IMR-90 (cell line): ENCODE measurements around the gene ALOXE3. TPM values are rescaled to one million over a fixed set of nuclear protein-coding genes. Genes with fewer than 3 reads are reported as not detected.

ENCODE experiments used
- ATAC-seq: fragments of 200-7000 bp; cut with Tn5 transposase; 2 replicates; pipeline ENCODE4 v1.9.1; 2020; ENCODE audit warnings: low read depth, mild to moderate bottlenecking, moderate library complexity
- BruUV-seq: library from RNA; stranded (reverse); fragments of 400-500 nt; replicated peaks from 2 replicates; lab custom pipeline; 2021; lab: Mats Ljungman, UMichigan
- CTCF ChIA-PET: fragments of 300-600 bp; formaldehyde crosslinking; extraction: SDS; loops from one replicate; lab custom pipeline; 2021; ENCODE audit warnings: antibody characterized with exemption; lab: Yijun Ruan, JAX
- POLR2A ChIA-PET: fragments of 300-600 bp; sonication (Branson Sonifier 250); formaldehyde crosslinking; loops from one replicate; lab custom pipeline; 2022; ENCODE audit warnings: antibody characterized with exemption; ENCODE audit not compliant: unreplicated experiment; lab: Charles Lee
- DNase-seq: peaks from one replicate; pipeline ENCODE4 v3.0.0; 2013
- H2AFZ ChIP-seq: replicated peaks from 2 replicates; pipeline ENCODE3; 2013; ENCODE audit warnings: low read length, mild to moderate bottlenecking; ENCODE audit not compliant: poor library complexity
- H2AK5ac ChIP-seq: 2 replicates; pipeline ENCODE4 v1.6.1; 2013; ENCODE audit warnings: low read depth, low read length, inconsistent platforms
- H2AK9ac ChIP-seq: replicated peaks from 2 replicates; pipeline ENCODE3; 2013; ENCODE audit warnings: mild to moderate bottlenecking, low read depth, low read length, moderate library complexity; ENCODE audit not compliant: poor library complexity
- H2BK120ac ChIP-seq: 2 replicates; pipeline ENCODE4 v1.6.1; 2013; ENCODE audit warnings: low read depth, low read length, inconsistent platforms
- H2BK15ac ChIP-seq: 3 replicates; pipeline ENCODE4 v1.6.1; 2013; ENCODE audit warnings: low read depth, low read length, inconsistent platforms
- H2BK20ac ChIP-seq: 2 replicates; pipeline ENCODE4 v1.6.1; 2013; ENCODE audit warnings: low read depth, mild to moderate bottlenecking, inconsistent platforms, low read length, moderate library complexity
- H2BK5ac ChIP-seq: 2 replicates; pipeline ENCODE4 v1.6.1; 2013; ENCODE audit warnings: mild to moderate bottlenecking, low read depth, low read length, inconsistent platforms; ENCODE audit not compliant: poor library complexity, severe bottlenecking
- H3K14ac ChIP-seq: replicated peaks from 2 replicates; pipeline ENCODE4 v1.6.1; 2013; ENCODE audit warnings: low read depth, low read length, inconsistent platforms
- H3K18ac ChIP-seq: 2 replicates; pipeline ENCODE4 v1.6.1; 2013; ENCODE audit warnings: low read depth, low read length, control low read depth
- H3K23ac ChIP-seq: 2 replicates; pipeline ENCODE4 v1.6.1; 2013; ENCODE audit warnings: low read depth, low read length, inconsistent platforms
- H3K27ac ChIP-seq: 2 replicates; pipeline ENCODE4 v1.5.1; 2013; ENCODE audit warnings: mild to moderate bottlenecking, control low read depth, low read length; ENCODE audit not compliant: insufficient read depth
- H3K27me3 ChIP-seq: 2 replicates; pipeline ENCODE4 v1.6.1; 2013; ENCODE audit warnings: low read length; ENCODE audit not compliant: control insufficient read depth, insufficient read depth
- H3K36me3 ChIP-seq: 2 replicates; pipeline ENCODE4 v1.6.1; 2013; ENCODE audit warnings: low read length, mixed read lengths; ENCODE audit not compliant: control insufficient read depth, insufficient read depth
- H3K4ac ChIP-seq: 2 replicates; pipeline ENCODE4 v1.6.1; 2013; ENCODE audit warnings: low read depth, low read length, inconsistent platforms
- H3K4me1 ChIP-seq: 2 replicates; pipeline ENCODE4 v1.6.1; 2013; ENCODE audit warnings: low read length, mixed read lengths; ENCODE audit not compliant: control insufficient read depth, insufficient read depth
- H3K4me2 ChIP-seq: 2 replicates; pipeline ENCODE4 v1.6.1; 2013; ENCODE audit warnings: low read depth, mild to moderate bottlenecking, control low read depth, low read length, moderate library complexity
- H3K4me3 ChIP-seq: 2 replicates; pipeline ENCODE4 v1.5.1; 2013; ENCODE audit warnings: low read depth, mild to moderate bottlenecking, control low read depth, low read length, moderate library complexity; ENCODE audit not compliant: insufficient read depth
- H3K56ac ChIP-seq: 2 replicates; pipeline ENCODE4 v1.6.1; 2013; ENCODE audit warnings: low read length, inconsistent platforms; ENCODE audit not compliant: insufficient read depth; ENCODE audit errors: extremely low read depth
- H3K79me1 ChIP-seq, 2 experiments: 2 replicates each; pipeline ENCODE4 v1.6.1; 2013; ENCODE audit warnings: low read length in 2 of 2, inconsistent platforms in 1 of 2, low read depth in 1 of 2
- H3K9ac ChIP-seq: 2 replicates; pipeline ENCODE4 v1.6.1; 2013; ENCODE audit warnings: low read depth, low read length, control low read depth
- H3K9me1 ChIP-seq: 2 replicates; pipeline ENCODE4 v1.6.1; 2013; ENCODE audit warnings: low read length, inconsistent platforms; ENCODE audit not compliant: insufficient read depth
- H3K9me3 ChIP-seq: 2 replicates; pipeline ENCODE4 v1.6.1; 2013; ENCODE audit warnings: low read length; ENCODE audit not compliant: control insufficient read depth, insufficient read depth
- H4K20me1 ChIP-seq: 2 replicates; pipeline ENCODE4 v1.6.1; 2013; ENCODE audit warnings: low read length, inconsistent platforms; ENCODE audit not compliant: insufficient read depth
- H4K5ac ChIP-seq: 2 replicates; pipeline ENCODE4 v1.6.1; 2013; ENCODE audit warnings: mild to moderate bottlenecking, low read depth, low read length, control low read depth
- H4K8ac ChIP-seq, 2 experiments: 2 replicates each; pipeline ENCODE4 v1.6.1; 2013; ENCODE audit warnings: low read depth in 2 of 2, low read length in 2 of 2, control low read depth in 1 of 2, inconsistent platforms in 1 of 2
- H4K91ac ChIP-seq: 2 replicates; pipeline ENCODE4 v1.6.1; 2013; ENCODE audit warnings: low read depth, low read length, inconsistent platforms; ENCODE audit not compliant: insufficient read depth
- BHLHE40 ChIP-seq: fragments of 150-350 bp; IDR thresholded peaks from 2 replicates; pipeline ENCODE4 v1.6.1; 2016; ENCODE audit warnings: mild to moderate bottlenecking, low read depth, low read length
- CEBPB ChIP-seq: IDR thresholded peaks from 2 replicates; pipeline ENCODE4 v1.6.1; 2012; ENCODE audit warnings: low read depth, low read length, improper control_type of control experiment
- MAFK ChIP-seq: IDR thresholded peaks from 2 replicates; pipeline ENCODE4 v1.6.1; 2012; ENCODE audit warnings: low read depth, low read length, improper control_type of control experiment
- MXI1 ChIP-seq: IDR thresholded peaks from 2 replicates; pipeline ENCODE4 v1.6.1; 2012; ENCODE audit warnings: low read depth, mild to moderate bottlenecking, low read length, moderate library complexity, borderline replicate concordance
- POLR2A ChIP-seq: IDR thresholded peaks from 2 replicates; pipeline ENCODE4 v1.6.1; 2012; ENCODE audit warnings: mild to moderate bottlenecking, low read depth, low read length
- RAD21 ChIP-seq: IDR thresholded peaks from 2 replicates; pipeline ENCODE4 v1.6.1; 2012; ENCODE audit warnings: low read length, improper control_type of control experiment
- RCOR1 ChIP-seq: IDR thresholded peaks from 2 replicates; pipeline ENCODE4 v1.6.1; 2012; ENCODE audit warnings: mild to moderate bottlenecking, low read length, improper control_type of control experiment; ENCODE audit not compliant: insufficient replicate concordance
- RFX5 ChIP-seq: IDR thresholded peaks from 2 replicates; pipeline ENCODE4 v1.8.0; 2012; ENCODE audit warnings: low read depth, mild to moderate bottlenecking, low read length, moderate library complexity
- SMC3 ChIP-seq: fragments of 150-350 bp; IDR thresholded peaks from 2 replicates; pipeline ENCODE4 v1.6.1; 2016; ENCODE audit warnings: low read depth, mild to moderate bottlenecking, antibody characterized with exemption, low read length, moderate library complexity
- WGBS, 2 experiments: methylation state at CpG; one replicate each; pipeline versions ENCODE4 v1.1.5 to v1.1.7; 2013; ENCODE audit warnings: missing lambda C conversion rate in 2 of 2; ENCODE audit not compliant: insufficient read length in 1 of 2; ENCODE audit errors: extremely low coverage in 2 of 2; 5-methylcytosine and 5-hydroxymethylcytosine counted together
- dilution Hi-C: fragments of 300-500 bp; cut with HindIII; formaldehyde crosslinking; loops from one replicate; pipeline ENCODE4 v1.14.3; 2018; ENCODE audit warnings: low sequenced_read_pairs; ENCODE audit not compliant: unreplicated experiment
- in situ Hi-C: fragments of 300-500 bp; cut with MboI; formaldehyde crosslinking; loops from 3 replicates; pipeline ENCODE4 v1.14.3; 2019; ENCODE audit warnings: low sequenced_read_pairs, inconsistent platforms, mixed read lengths
- intact Hi-C: fragments of 100-400 bp; cut with micrococcal nuclease; formaldehyde crosslinking; loops from 2 replicates; pipeline ENCODE4 v1.10.0; 2022
- polyA plus RNA-seq, 3 experiments: library from polyadenylated mRNA; depleted of rRNA; stranded (reverse); fragments of >200 nt; gene quantifications; 2 replicates each; pipeline ENCODE4 v1.2.3, GENCODE V29; 2012; ENCODE audit warnings: low replicate concordance in 1 of 3
- total RNA-seq: library from RNA; depleted of rRNA; stranded (reverse); fragments of >200 nt; gene quantifications from 2 replicates; pipeline ENCODE4 v1.2.3, GENCODE V29; 2012
- TF ChIP-seq, protein P1 (sequence below): fragments of 150-350 bp; IDR thresholded peaks from 2 replicates; pipeline ENCODE4 v1.6.1; 2017; ENCODE audit warnings: mild to moderate bottlenecking, antibody characterized with exemption, low read length, low read depth
- TF ChIP-seq, protein P2 (sequence below): conservative IDR thresholded peaks from 2 replicates; pipeline ENCODE4 v1.5.1; 2012; ENCODE audit warnings: mild to moderate bottlenecking, low read depth, low read length, improper control_type of control experiment

The ALOXE3 gene
- total and polyA plus RNA-seq, 2 of the 4 experiments (the other 2 are of a cell fraction), result under 0.01 to 0.26 TPM

DNA sequence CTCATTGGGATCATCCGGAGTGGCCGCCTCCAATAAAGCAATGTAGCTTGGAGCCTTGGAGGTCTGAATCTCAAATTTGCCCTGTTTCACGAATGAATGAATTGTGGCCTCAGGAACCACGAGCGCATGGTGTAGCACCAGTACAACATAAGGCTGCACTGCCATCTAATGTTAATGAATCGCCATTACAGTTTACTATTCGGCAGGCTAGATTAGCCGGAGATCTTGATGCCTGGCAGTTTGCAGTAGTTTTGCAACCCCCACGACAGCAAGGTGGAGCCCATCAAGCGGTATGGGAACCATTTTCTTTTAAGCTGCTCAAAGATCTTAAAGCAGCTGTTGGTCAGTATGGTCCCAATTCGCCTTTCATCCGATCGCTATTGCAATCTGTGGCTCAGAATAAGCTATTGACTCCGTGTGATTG lies 60.6 kb downstream of the ALOXE3 start:
- H3K9me1 ChIP-seq, result no peaks in the 10 kb centered on the region
- H2AFZ ChIP-seq, result peak overlapping the region; percentile 17
- ChIA-PET POLR2A (interaction anchor here (0.6 kb wide), 1 partner anchor 526 kb away, joined by 4 read pairs; no protein-coding TSS in a partner anchor), CTCF (interaction anchor here (0.5 to 2.8 kb wide), 7 partner anchors 10 to 245 kb away, joined by 3 to 15 read pairs (median 4); no protein-coding TSS in a partner anchor)
- peaks cover 2% of the 10 kb centered on the region; the same call in 1 of the 2 replicates for H3K4me1 ChIP-seq
- no peak overlapping the region for H4K5ac ChIP-seq
- H3K4me2 ChIP-seq, result no peak overlapping the region; the same call in 1 of the 2 replicates
- H2BK5ac ChIP-seq, result no peak overlapping the region
- H3K56ac ChIP-seq, result no peak overlapping the region
- BruUV-seq, result no TSS peak
- no peaks in the 10 kb centered on the region for H3K36me3 ChIP-seq
- H3K4ac ChIP-seq, result no peak overlapping the region
- peak; percentile 86 for TF ChIP-seq RAD21
- peak; percentile 44; the same call in 1 of the 2 replicates for TF ChIP-seq CEBPB
- TF ChIP-seq, protein P1, sequence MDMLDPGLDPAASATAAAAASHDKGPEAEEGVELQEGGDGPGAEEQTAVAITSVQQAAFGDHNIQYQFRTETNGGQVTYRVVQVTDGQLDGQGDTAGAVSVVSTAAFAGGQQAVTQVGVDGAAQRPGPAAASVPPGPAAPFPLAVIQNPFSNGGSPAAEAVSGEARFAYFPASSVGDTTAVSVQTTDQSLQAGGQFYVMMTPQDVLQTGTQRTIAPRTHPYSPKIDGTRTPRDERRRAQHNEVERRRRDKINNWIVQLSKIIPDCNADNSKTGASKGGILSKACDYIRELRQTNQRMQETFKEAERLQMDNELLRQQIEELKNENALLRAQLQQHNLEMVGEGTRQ, result no peak
- TF ChIP-seq MXI1, result peak; percentile 78; the same call in 1 of the 2 replicates
- peak; percentile 78 for TF ChIP-seq SMC3
- TF ChIP-seq MAFK, result no peak
- no peak for TF ChIP-seq RCOR1
- no peak for TF ChIP-seq RFX5
- TF ChIP-seq, protein P2, sequence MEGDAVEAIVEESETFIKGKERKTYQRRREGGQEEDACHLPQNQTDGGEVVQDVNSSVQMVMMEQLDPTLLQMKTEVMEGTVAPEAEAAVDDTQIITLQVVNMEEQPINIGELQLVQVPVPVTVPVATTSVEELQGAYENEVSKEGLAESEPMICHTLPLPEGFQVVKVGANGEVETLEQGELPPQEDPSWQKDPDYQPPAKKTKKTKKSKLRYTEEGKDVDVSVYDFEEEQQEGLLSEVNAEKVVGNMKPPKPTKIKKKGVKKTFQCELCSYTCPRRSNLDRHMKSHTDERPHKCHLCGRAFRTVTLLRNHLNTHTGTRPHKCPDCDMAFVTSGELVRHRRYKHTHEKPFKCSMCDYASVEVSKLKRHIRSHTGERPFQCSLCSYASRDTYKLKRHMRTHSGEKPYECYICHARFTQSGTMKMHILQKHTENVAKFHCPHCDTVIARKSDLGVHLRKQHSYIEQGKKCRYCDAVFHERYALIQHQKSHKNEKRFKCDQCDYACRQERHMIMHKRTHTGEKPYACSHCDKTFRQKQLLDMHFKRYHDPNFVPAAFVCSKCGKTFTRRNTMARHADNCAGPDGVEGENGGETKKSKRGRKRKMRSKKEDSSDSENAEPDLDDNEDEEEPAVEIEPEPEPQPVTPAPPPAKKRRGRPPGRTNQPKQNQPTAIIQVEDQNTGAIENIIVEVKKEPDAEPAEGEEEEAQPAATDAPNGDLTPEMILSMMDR, result peak; percentile 86
- TF ChIP-seq POLR2A, result 0 out of 2 replicates have a peak, but pooled peaks have one; percentile 36
- TF ChIP-seq BHLHE40, result no peak
- DNase-seq (peak; percentile 75), ATAC-seq (peak; percentile 94)
- no peak overlapping the region for H2AK5ac ChIP-seq
- no peak overlapping the region for H3K27ac ChIP-seq
- H4K20me1 ChIP-seq, result no peaks in the 10 kb centered on the region
- H3K4me3 ChIP-seq, result no peak overlapping the region
- no peaks in the 10 kb centered on the region for H3K9me3 ChIP-seq
- no peak overlapping the region for H2AK9ac ChIP-seq
- 0% methylated on average over 11 of the region's 14 CpGs; no CpG with 5 or more reads in 1 of the 2 experiments for WGBS, 2 experiments
- in situ Hi-C loops (no loop called here), intact Hi-C loops (loop anchor here (1.0 to 5.0 kb wide), 5 partner anchors 68 to 314 kb away; partner anchors contain the start of genes CNTROB and TRAPPC1), dilution Hi-C loops (no loop called here)
- no peak overlapping the region for H3K14ac ChIP-seq
- H2BK20ac ChIP-seq, result no peak overlapping the region
- H3K27me3 ChIP-seq, result peaks cover 47% of the 10 kb centered on the region
- H4K8ac ChIP-seq, result no peak overlapping the region
- H2BK15ac ChIP-seq, result no peak overlapping the region
- no peak overlapping the region for H3K23ac ChIP-seq
- no peak overlapping the region for H3K18ac ChIP-seq
- H2BK120ac ChIP-seq, result no peak overlapping the region
- H3K79me1 ChIP-seq, result no peaks in the 10 kb centered on the region
- no peak overlapping the region for H3K9ac ChIP-seq
- no peak overlapping the region for H4K91ac ChIP-seq
